Measurements from ENCODE around the gene TSGA10IP.

TSGA10IP gene

DNA sequence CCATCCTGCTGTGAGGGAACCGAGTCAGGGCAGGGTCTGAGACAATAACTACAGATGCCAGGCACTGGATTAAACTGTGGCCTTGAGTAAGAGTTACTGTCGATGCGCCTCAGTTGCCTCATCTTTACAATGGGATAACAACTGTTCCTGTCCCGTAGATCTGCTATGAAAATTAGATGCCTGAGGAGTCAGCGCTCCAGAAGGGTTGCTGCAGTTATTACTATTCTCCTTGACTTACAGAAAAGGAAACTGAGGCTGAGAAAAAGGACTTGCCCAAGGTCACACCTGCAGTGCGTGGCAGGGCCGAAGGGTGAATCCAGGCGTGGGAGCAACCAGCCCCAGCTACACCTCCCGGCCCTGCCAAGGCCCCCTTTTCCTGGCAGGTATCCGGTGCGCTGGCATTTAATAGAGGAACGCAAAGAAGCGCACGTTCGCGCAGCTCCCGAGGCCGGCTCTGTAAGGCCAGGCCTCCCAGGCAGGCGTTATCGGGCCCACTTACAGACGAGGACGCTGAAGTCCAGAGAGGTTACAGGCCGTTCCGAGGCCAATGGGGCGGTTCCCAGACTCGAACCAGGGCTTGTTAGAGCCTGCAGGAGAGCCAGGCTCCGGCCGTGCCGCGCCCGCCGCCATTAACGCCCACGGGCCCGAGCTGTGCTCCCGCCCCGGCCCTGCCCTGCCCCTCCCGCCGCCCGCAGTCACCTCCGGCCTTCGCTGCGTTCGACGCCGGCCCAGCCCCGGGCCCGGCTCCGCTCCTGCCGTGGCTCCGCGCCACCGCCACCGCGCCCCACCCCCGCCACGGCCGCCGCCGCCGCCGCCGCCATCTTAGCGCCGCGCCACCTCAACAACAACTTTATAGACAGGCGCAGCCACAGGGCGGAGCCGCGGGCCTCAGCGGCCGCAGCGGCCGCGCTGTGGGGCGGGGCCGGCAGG is 26.8 kb upstream of the TSGA10IP start, which contains the start of gene C11orf68:
C11orf68 (minus strand) TSS at position 852 of the 930 bp plus-strand sequence; CDS start at position 821, 31 bp downstream.
- DNase-seq: no peak

DNA sequence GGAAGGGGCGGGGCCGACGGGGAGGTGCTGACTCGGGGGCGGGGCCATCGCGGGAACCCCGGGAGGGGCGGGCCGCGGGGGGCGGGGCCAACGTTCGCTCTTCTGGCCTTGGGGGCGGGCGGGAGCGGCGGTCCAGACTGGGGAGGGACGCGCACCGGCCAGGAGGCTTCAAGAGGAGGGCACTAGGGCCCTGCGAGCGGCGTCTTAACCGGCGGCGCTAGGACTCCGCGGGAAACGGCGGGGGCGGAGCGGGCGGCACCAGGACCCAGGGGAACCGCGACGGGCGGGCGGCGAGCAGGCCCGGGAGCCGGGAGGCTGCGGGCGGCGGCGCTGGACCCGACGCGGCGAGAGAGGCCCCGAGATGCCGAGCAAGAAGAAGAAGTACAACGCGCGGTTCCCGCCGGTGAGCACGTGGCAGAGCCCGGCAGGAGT is 26.1 kb upstream of the TSGA10IP start, which contains the start of gene DRAP1:
DRAP1 (plus strand) TSS at position 286 of the 432 bp plus-strand sequence; CDS start at position 362, 76 bp downstream.
- DNase-seq: peak; percentile 97

DNA sequence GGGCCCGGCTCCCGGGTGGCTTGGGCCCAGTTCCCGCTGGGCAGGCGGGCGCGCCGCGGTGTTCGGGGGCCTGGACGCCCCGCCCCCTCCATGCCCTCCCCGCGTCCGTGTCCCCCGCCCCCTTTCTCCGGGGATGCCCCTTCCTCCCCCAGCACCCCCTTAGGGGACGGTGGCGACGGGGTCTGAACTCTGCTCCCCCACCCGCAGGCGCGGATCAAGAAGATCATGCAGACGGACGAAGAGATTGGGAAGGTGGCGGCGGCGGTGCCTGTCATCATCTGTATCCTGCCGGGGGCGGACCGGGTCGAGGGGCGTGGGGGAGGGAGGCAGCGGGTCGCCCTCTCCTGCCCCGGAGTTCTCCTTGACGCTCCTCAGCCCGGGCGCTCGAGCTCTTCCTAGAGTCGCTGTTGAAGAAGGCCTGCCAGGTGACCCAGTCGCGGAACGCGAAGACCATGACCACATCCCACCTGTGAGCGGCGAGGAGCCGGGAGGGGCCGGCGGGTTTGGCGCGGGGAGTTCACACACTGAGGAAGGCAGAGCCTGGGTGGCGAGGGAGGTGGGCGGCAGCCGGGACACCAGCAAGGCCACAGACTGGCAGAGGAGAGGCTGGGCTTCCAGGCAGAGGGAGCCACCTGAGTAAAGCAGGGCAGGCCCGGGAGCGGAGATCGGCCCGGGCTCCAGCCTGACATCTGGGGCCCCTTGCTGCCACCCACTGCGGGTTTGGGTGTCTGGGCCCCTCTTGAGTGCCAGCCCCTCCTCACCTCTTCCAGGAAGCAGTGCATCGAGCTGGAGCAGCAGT is 25.5 kb upstream of the TSGA10IP start:
- no peak for DNase-seq

DNA sequence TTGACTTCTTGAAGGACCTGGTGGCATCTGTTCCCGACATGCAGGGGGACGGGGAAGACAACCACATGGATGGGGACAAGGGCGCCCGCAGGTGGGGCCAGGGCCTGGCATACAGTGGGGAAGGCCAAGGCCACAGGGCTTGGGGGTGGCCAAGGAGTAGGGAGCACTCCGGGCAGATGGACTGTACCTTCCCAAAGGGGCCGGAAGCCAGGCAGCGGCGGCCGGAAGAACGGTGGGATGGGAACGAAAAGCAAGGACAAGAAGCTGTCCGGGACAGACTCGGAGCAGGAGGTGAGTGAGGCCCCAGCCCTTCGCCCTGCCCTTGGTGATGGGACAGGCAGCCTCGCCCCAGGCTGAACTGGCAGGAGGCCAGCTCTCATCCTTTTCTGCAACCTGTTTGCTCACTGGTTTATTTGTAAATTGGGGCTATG is 24.9 kb upstream of the TSGA10IP start:
- no peak for DNase-seq

DNA sequence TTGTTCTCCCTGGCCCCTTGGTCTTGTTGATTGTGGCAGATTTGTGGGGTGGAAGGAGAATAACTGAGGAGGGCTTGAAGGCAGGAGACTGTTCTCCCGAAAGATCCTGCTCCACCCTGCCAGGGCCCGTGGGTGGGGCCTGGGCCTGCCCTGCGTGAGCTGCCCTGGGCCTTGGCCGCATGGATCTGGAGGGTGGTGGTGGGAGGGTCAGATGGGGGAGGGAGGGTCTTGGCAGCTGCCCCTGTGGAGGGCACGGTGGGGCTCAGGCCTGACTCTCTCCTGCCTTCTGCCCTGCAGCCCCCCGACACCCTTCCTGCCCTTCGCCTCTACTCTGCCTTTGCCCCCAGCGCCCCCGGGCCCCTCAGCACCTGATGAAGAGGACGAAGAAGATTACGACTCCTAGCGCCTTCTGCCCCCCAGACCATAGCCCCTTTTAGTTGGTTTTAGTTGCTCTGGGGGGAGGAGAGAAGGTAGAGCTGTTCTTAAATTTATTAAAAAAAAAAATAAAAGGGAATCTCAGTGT is 24.2 kb upstream of the TSGA10IP start:
- DNase-seq: no peak

DNA sequence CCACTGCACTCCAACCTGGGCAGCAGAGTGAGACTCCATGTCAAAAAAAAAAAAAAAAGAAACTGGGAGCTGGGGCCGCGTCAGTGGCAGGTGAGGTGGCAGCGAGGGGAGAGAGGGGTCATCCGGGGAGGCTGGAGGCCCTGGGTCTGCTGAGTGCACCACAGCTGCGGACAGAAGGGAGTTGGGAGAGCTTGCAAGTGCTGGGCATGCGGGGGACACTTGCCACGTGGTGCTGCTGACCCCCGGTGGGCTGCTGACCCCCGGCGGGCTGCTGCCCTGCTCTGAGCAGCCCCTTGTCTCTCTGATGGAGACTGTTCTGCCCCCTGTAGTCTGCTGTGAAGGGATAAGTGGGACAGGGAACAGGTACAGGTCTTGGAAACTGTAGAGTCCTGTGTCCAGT is 23.4 kb upstream of the TSGA10IP start:
- no peak for DNase-seq

DNA sequence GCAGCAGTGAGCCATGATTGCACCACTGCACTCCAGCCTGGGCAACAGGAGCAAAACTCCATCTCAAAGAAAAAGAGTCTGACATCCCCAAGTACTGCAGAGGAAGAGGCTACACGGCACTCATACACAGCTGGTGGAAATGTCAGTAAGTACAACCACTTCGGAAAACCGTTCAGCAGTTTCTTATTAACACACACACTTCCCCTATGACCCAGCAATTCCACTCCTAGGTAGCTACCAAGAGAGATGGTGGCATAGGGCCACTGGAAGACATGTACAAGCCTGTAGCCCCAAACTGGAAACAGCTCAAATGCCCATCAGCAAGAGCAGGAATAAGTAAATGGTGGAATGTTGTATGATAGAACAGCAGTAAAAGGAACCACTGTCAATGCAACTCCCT is 22.7 kb upstream of the TSGA10IP start:
- DNase-seq: no peak

DNA sequence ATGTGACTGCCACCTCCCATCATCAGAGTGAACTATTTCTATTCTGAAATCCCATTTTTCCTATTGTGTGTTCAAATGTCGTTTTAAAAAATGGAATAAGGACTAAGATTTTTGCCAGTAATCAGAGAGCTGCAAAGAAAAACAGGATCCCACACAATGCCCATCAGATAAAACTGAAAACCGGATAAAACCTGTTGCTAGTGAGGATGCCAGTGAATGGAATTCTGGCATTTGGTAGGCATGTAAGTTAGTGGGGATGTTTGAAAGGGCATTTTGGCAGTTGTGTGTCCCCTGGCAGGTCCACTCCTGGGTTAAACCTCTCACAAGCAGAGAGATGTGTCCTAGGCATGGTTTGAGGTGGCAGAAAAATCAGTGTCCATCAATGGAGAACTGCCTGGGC is 19.9 kb upstream of the TSGA10IP start:
- DNase-seq: no peak

DNA sequence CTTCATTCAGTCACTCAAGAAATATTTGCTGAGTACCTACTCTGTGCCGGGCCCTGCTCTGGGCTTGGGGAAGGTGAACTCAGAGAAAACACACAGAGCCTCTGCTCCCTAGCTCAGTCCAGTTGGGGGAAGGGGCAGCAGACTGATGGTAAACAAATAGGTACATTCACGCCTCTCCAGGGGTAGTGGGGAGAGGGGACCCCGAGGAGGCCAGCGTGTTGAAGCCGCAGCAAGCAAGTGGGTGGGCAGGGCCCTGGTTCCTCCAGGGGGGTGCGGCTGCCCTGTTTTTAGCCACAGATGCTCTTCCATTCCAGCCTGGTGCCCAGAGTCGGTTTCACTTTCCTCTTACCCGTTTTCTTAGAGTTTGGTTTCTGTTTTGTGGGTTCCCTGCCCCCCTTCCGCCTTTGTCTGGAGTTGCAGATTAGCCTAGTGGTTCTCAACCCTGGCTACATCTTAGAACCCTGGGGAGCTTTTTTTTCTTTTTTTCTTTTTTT is 17.3 kb upstream of the TSGA10IP start:
- DNase-seq: no peak

DNA sequence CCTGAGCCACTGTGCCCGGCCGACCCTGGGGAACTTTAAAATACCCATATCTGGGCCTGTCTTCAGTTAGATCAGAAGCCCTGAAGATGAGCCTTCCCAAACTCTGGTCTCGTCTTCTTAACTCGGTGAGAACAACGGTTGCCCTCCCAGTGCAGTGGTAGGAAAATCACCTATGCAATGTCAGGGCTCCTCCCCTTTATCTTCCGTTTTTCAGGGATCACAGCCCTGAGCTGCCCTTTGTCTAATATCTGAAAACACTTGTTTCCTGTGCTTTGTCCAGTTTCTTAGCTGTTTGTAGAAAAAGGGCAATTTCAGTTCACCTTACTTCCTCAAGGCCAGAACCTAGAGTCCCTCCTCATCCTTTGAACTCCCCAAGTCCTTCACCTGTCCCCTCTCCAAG is 16.6 kb upstream of the TSGA10IP start:
- no peak for DNase-seq

DNA sequence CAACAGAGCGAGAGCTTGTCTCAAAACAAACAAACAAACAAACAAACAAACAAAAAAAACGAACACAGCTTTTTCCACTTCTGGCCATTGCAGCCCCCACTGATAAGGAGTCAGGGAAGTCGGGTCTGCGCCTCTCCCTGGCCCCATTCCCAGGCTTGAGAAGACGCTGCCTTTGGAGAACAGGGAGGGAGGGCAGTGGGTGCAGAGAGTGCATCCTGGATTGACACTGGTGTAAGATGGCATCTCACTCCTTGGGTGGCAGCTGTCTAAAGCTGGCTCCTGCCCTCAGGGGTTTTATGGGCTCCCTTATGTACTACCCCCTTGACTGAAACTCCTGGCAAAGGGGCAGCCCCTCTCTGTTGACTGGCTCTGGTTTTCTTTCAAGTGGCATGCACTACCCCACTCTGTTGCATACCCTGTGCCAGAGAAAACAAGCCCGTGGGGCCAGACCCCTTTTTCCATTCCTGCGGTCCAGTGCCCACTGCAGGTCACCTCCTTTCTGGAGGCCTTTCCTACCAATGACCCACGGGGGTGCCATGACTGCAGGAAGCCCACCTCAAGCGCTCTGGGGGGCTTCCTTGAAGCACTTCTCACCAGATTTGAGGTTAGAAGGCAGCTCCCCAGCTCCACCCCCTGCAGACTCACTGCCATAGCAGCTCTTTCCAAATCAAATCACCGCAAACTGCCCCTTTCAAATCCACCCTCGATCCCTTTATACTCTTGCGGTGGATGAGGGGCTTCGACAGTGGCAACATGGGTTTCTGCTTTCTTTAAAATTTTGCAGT is 13.3 kb upstream of the TSGA10IP start:
- no peak for DNase-seq

DNA sequence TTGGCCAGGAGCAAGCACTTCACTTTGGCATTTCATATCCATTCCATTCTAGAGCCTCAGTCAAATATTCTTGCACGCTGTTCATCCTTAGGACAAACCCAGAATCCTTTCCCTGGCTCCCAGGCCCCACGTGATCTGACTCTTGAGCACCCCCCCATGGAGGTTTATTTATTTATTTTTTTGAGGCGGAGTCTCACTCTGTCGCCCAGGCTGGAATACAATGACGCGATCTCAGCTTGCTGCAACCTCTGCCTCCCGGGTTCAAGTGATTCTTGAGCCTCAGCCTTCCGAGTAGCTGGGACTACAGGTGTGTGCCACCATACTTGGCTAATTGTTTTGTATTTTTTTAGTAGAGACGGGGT is 12.7 kb upstream of the TSGA10IP start:
- peak; percentile 62 for DNase-seq

DNA sequence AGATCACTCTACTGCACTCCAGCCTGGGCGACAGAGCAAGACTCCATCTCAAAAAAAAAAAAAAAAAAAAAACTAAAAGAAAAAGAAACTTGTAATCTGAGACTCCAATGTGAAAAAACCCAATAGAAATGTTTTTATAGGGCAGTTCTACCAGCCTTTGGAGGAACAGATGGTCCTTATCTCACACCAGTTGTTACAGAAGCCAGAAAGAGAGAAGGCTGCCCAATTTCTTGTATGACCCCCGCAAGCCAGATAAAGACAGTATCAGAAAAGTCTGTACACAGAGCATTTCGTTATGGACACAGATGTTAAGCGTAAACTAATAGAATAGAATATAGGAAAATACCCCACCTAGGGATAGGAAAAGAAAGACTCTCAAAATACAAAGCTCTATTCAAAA is 11.3 kb upstream of the TSGA10IP start:
- DNase-seq: no peak

DNA sequence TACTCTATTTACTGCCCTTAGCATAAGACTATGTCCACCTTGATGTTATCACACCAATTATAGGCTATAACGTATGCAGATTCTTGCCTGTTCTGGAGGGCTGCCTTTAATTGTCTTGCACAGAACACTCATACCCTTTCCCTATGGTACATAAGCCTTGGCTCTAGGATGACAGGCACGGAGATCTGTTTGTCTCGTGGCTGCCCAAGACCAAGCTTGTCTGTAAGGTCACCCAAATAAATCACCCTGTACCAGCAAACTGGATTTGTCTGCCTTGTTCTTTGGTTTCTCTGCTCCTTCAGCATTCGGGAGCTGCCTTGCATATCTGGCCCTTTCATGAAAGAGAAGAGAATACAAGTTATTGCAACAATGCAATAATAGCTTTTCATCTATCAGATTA is 7.5 kb upstream of the TSGA10IP start:
- no peak for DNase-seq

DNA sequence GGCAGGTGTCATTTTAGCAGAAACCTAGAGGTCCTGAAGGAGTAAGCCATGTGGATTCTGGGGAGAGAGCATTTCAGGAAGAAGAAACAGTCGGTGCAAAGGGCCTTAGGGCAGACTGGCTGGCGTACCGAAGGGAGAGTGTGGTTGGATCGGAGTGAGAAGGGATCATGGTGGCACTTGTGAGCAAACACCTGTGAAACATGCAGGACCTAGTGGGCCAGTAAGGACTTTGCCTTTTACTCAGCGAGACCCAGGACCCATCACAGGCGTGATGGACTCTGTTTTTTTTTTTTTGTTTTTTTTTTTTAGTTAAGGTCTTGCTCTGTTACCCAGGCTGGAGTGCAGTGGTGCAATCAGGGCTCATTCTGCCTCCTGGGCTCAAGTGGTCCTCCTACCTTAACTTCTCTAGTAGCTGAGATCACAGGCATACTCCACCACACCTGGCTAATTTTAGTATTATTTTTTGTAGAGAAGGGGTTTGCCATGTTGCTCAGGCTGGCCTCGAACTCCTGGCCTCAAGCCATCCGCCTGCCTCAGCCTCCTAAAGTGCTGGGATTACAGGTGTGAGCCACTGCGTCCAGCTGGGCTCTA is 3.5 kb upstream of the TSGA10IP start:
- no peak for DNase-seq

DNA sequence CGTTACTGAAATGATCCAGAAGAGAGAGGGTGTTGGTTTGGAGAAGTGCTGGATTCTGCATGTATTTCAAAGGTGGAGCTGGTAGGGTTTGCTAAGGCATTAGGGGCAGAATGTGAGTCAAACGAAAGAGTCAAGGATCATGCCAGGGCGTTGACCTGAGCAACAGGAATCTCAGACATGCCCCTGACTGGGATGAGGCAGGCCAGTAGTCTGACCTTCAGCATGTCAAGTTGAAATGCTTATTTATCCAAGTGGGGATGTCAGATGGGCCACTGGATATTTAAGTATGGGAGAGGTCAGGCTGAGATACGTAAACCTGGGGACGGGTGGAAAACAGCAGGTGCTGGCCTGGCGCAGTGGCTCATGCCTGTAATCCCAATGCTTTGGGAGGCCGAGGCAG is 2.7 kb upstream of the TSGA10IP start:
- no peak for DNase-seq

DNA sequence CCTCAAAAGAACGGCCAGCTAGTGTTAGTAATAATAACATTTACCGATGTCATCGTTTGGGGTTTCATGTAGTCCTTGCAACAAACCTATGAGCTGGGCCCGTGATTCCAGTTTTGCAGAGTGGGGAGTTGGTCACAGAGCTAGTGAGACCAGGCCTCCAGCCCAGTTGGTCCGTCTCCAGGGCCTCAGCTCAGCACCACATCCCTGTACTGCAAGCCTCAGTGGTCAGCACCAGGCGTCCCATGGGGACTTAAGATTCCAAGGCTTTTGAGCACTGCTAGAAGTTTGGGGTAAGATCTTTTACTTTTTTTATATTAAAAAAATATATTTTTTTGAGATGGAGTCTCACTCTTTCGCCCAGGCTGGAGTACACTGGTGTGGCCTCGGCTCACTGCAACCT is 1.1 kb upstream of the TSGA10IP start:
- no peak for DNase-seq

DNA sequence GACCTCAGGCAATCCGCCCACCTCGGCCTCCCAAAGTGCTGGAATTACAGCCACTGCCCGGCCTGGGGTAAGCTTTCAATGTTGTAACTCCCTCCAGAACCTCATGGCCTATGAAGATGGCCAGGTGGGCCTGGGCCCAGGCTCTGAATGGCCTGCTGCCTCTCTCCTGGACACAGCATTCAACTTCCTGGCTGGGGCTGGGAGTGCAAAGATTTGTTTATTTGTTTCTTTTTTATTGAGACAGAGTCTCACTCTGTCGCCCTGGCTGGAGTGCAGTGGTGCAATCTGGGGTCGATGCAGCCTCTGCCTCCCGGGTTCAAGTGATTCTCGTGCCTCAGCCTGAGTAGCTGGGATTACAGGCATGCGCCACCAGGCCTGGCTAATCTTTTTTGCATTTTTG is 513 bp upstream of the TSGA10IP start:
- no peak for DNase-seq

DNA sequence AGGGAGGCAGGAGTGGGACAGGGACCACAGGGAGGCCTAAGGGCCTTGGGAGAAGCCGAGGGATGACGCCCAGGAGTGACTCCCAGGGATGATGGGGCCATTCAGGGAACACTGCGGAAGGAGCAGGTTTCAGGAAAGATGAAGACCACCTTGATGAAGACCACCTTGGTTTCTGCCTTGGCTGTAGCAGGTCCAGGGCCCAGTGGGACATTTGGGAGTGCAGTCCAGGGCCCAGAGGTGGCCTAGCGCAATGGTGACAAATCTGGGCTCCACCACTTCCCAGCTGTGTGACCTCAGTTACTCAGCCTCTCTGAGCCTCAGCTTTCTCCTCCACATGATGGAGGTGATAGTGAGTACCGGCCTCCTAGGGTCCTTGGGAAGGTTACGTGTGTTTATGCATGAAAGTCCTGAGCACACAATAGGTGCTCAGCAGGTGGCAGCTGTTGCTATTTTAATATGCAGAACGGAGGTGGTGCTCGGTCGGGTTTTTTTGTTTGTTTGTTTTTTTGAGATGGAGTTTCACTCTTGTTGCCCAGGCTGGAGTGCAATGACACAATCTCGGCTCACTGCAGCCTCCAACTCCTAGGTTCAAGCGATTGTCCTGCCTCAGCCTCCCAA is 770 bp downstream of the TSGA10IP start:
- no peak for DNase-seq

DNA sequence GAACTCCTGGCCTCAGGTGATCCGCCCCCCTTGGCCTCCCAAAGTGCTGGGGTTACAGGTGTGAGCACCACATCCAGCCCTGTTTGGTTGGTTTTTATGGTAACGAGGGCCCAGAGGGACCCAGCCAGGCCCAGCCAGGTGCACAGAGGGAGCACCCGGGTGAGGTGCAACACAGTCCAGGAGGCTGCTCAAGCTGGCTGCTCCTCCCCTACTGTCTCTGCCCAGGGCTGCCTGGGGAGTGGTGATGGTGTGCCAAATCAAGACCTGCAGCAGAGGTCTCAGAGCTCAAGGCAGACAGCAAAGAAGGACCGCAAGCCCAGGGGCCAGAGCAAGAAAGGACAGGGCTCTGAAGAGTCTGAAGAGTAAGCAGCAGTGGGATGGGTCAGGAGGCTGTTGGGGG is 1.4 kb downstream of the TSGA10IP start:
- no peak for DNase-seq

DNA sequence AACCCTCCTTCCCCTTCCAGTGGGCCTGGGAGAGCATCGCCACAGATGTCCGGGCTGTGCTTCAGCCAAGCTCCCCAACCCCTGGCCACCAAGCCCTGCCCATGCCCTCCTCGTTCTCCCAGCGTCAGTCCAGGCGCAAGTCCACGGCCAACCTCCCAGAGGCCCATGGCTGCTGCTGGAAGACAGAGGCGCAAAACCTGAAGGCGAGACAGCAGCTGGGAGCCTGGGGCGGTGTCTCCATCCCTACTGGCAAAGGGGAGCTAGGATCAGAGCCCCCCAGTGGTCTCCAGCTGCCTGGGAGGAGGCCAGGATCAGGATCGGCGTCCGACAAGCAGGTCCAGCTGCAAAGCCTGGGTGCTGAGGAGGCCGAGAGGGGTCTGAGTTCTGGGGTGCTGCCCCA is 1.9 kb downstream of the TSGA10IP start:
- DNase-seq: no peak
